Epithelial cell of prostate (primary cell): ENCODE measurements around the gene ATP5F1D.

Source experiments
- DNase-seq: peaks from one replicate; pipeline ENCODE4 v3.0.0-alpha.2; 2011; ENCODE audit warnings: low read depth, low spot score
- H3K27ac ChIP-seq: fragments of 450-650 bp; 2 replicates; pipeline ENCODE4 v1.5.1; 2017; ENCODE audit warnings: mild to moderate bottlenecking

ATP5F1D gene

GRCh38 chr19:1220477-1220930 is 21.0 kb upstream of the ATP5F1D start:
- DNase-seq = no peak
- no peak overlapping the region for H3K27ac ChIP-seq

GRCh38 chr19:1220976-1221903 is 20.3 kb upstream of the ATP5F1D start:
- H3K27ac ChIP-seq = no peak overlapping the region
- no peak for DNase-seq

DNA sequence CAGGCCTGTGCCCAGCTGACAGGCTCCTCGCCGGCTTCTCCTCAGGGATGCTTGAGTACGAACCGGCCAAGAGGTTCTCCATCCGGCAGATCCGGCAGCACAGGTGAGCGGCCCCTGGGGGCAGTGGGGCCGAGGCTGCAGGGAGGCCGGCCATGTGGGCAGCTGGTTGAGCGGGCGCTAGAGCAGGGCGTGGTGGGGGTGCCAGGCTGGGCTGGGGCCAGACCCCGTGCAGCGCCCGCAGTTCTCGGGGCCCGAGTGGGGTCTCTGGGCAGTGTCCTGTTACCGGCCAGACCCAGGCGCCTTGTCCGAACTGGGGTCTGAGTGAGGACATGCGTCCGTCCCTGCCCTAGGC is 19.7 kb upstream of the ATP5F1D start:
- no peak for DNase-seq
- no peak overlapping the region for H3K27ac ChIP-seq

- no peak for DNase-seq
- H3K27ac ChIP-seq = no peak overlapping the region
These were observed 19.2 kb upstream of the ATP5F1D start for GRCh38 chr19:1222394-1222793.

- no peak for DNase-seq
- no peak overlapping the region for H3K27ac ChIP-seq
These were observed 18.3 kb upstream of the ATP5F1D start for GRCh38 chr19:1223018-1223855.

GRCh38 chr19:1224047-1224825 is 17.3 kb upstream of the ATP5F1D start:
- DNase-seq = no peak
- no peak overlapping the region for H3K27ac ChIP-seq

DNA sequence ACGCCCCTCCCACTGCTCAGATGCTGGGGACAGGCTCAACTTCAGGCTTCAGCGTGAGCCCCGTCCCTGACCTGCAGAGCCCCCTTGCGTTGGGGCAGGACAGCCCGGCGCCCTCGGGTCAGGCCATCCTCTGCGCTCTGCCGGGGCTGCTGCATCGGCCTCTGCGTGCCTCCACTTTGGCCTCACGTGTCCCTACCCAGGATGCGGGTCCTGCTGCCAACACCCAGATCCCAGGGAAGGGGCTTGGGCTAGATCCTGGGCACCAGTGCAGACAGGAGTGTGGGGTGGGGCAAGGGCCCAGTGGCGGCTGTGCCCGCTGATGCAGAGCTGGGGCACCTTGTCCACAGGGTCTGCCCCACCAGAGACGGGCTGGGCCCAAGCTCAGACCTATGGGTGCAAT is 16.7 kb upstream of the ATP5F1D start:
- no peak overlapping the region for H3K27ac ChIP-seq
- no peak for DNase-seq

DNA sequence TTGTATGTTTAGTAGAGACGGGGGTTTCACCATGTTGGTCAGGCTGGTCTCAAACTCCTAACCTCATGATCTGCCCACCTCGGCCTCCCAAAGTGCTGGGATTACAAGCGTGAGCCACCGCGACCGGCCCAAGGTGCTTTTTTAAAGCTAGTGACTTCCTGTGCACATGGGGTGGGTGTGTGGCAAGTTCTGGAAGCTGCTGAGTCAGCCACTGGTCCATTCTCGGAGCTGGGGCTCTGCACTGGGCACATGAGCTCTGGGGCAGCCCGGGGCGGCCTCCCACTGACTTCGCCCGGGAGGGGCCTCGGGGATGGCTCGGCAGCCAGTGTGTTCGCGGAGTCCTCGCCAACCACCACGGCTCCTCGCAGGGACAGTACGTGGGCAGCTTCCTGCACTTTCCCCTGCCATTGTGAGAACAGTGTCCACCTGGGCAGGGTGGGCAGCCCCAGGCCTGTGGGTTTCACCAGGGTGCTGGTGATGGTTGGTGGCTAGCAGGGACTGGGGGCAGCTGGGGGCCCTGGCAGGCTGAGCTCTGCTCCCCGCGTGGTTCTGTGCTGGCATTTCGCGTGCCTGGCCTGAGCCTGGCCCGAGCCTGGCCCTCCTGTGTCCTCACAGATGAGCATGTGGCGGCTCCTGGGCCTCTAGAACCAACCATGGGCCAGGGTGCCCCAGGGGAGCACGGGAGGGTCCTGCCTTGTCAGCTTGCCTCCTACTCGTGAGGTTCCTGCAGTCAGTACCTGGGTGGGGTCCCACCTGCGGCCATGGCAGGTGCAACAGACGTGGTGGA is 15.9 kb upstream of the ATP5F1D start:
- H3K27ac ChIP-seq = no peak overlapping the region
- DNase-seq = no peak

DNA sequence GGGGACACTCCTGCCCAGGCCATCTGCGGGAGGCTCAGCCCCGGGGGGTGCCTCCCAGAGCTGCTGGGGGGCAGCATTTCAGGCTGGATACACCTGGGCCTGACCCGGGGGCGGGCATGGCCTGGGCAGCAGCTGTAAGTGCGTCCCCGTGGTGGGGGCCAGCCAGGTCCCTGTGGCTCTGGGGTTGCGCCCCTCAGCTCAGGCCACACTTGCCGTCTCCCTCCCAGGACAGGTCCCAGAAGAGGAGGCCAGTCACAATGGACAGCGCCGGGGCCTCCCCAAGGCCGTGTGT is 15.4 kb upstream of the ATP5F1D start:
- H3K27ac ChIP-seq = no peak overlapping the region
- no peak for DNase-seq

DNA sequence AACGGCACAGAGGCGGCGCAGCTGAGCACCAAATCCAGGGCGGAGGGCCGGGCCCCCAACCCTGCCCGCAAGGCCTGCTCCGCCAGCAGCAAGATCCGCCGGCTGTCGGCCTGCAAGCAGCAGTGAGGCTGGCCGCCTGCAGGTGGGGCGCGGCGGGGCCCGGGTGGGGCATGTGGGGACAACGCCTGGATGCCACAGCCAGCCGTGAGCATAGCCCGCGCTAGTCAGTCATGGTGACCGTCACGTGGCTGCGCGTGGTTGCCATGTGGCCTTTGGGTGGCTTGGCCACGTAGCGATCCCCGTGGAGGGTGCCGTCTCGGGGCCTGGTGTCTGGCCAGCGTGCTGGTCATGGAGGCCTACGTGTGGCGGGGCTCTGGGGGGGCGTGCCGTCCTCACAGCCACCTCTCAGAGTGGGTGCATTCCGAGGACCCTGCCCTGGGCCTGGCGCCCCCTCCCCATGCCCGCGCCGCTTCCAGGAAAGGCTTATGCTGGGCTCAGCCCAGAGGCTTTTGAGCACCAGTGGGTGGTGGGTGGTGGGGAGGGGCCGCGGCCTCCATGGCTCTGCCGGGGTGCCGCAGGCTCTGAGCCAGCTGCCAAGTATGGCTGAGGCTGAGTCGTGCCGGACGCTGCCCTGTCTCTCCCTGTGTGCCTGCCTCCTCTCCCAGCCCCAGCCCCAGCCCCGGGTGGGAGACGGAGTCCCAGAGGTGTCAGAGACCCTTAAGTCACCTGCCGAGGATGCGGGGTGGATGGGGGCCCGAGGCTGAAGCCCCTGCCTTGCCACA is 14.8 kb upstream of the ATP5F1D start:
- no peak overlapping the region for H3K27ac ChIP-seq

DNA sequence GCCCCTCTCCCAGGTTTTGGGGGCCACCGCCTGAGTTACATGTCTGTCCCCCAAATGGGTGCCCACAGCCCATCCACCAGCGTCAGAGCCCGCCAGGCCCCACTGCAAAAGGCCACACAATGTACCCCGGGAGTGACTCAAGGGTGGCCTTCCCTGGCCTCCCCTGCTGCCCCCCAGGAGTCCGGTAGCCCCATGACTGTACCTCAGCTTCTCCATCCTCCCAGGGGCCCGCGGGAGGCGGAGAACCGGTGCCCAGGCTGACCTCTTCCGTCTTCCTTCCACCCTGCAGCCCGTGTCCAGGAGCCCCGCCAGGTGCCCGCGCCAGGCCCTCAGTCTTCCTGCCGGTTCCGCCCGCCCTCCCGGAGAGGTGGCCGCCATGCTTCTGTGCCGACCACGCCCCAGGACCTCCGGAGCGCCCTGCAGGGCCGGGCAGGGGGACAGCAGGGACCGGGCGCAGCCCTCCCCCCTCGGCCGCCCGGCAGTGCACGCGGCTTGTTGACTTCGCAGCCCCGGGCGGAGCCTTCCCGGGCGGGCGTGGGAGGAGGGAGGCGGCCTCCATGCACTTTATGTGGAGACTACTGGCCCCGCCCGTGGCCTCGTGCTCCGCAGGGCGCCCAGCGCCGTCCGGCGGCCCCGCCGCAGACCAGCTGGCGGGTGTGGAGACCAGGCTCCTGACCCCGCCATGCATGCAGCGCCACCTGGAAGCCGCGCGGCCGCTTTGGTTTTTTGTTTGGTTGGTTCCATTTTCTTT is 14.1 kb upstream of the ATP5F1D start:
- no peak for DNase-seq
- H3K27ac ChIP-seq = no peak overlapping the region

More for the DNA sequence above, 14.8 kb upstream of the ATP5F1D start:
- DNase-seq = no peak

- H3K27ac ChIP-seq = no peak overlapping the region
- DNase-seq = no peak
These were observed 13.2 kb upstream of the ATP5F1D start for GRCh38 chr19:1228161-1228957.

DNA sequence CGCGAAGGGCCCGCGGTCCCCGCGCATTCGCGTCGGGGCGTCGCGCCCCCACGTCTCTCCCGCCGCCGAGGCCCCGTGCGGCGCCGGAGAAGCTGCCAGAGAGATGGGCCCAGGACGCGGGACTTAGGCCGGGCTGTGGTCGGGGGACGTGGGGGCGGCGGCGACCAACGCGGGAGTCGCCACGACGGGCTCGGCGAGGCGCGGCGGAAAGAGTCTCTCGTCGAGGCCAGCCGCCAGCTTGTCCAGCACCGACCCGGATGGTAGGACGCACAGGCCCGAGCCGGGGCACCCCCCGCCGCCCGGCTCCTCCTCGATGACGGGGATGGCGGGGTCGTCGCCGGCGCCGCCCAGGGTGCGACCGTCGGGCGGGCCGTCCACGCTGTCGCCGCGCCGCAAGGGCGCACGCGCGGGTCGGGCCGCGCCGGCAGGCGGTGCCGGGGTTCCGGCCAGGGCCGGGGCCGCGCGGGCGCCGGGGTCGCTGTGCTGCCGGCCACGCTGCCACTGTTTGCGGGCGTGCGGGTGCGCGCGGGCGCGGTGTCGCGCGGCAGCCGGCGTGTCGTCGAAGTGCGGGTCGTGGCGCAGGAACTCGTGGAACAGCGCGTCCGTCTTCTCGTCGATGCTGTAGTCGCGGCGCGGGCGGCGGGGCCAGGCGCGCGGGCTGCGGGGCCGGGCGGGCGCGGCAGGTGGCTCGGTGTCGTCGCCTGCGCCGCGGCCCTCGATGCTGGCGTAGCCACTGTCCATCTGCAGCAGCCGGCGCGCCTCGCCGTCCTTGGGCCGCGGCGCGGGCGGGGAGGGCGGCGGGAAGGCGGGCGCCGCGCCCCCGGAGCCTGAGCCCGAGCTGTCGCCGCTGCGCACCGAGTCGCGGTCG is 12.3 kb upstream of the ATP5F1D start:
- DNase-seq = no peak
- no peak overlapping the region for H3K27ac ChIP-seq

GRCh38 chr19:1229924-1230782 is 11.4 kb upstream of the ATP5F1D start:
- H3K27ac ChIP-seq = no peak overlapping the region
- DNase-seq = no peak

- H3K27ac ChIP-seq = no peak overlapping the region
- no peak for DNase-seq
These were observed 10.6 kb upstream of the ATP5F1D start for GRCh38 chr19:1230783-1231489.
